ENCODE measurements around the gene BEST4.

The BEST4 gene

GRCh38 chr1:44802306-44803061 is 14.5 kb upstream of the BEST4 start:
- no peak for TF ChIP-seq REST (IDR thresholded peaks at IDR 0.05; ENCODE audit: insufficient read depth in 1 of 2, low read depth in 2 of 2, low read length in 2 of 2)
- TF ChIP-seq SIN3A (IDR thresholded peaks at IDR 0.05; ENCODE audit: borderline replicate concordance, insufficient read depth, low read length): peak; percentile 39; the same call in 1 of the 2 replicates

GRCh38 chr1:44801491-44802305 is 13.7 kb upstream of the BEST4 start:
- no peak for TF ChIP-seq REST (IDR thresholded peaks at IDR 0.05; ENCODE audit: insufficient read depth in 1 of 2, low read depth in 2 of 2, low read length in 2 of 2)
- TF ChIP-seq POLR2AphosphoS5 (IDR thresholded peaks at IDR 0.05; ENCODE audit: low read depth, low read length): no peak
- TF ChIP-seq SIN3A (IDR thresholded peaks at IDR 0.05; ENCODE audit: borderline replicate concordance, insufficient read depth, low read length): no peak
- TF ChIP-seq TAF1 (IDR thresholded peaks at IDR 0.05; ENCODE audit: borderline replicate concordance, insufficient read depth, low read length): no peak
- TF ChIP-seq FOXP2 (optimal IDR thresholded peaks at IDR 0.05; ENCODE audit: borderline replicate concordance, extremely low read depth, extremely low read length, insufficient read depth): no peak

- TF ChIP-seq TAF1 (IDR thresholded peaks at IDR 0.05; ENCODE audit: borderline replicate concordance, insufficient read depth, low read length) (peak; percentile 43; the same call in 1 of the 2 replicates), POLR2AphosphoS5 (IDR thresholded peaks at IDR 0.05; ENCODE audit: low read depth, low read length) (peak; percentile 83), SIN3A (IDR thresholded peaks at IDR 0.05; ENCODE audit: borderline replicate concordance, insufficient read depth, low read length) (no peak; the same call in 1 of the 2 replicates)
Measured at GRCh38 chr1:44799770-44800584, 12.0 kb upstream of the BEST4 start, which contains the start of gene PLK3. Gene PLK3, plus strand, starts transcription at chr1:44800377. Its CDS starts 87 bp downstream, at chr1:44800464.

GRCh38 chr1:44798481-44799365 is 10.8 kb upstream of the BEST4 start:
- no peak for TF ChIP-seq TAF1 (IDR thresholded peaks at IDR 0.05; ENCODE audit: borderline replicate concordance, insufficient read depth, low read length)
- TF ChIP-seq POLR2AphosphoS5 (IDR thresholded peaks at IDR 0.05; ENCODE audit: low read depth, low read length): no peak
- no peak for TF ChIP-seq SIN3A (IDR thresholded peaks at IDR 0.05; ENCODE audit: borderline replicate concordance, insufficient read depth, low read length)
- TF ChIP-seq FOXP2 (optimal IDR thresholded peaks at IDR 0.05; ENCODE audit: borderline replicate concordance, extremely low read depth, extremely low read length, insufficient read depth): no peak
- no peak for TF ChIP-seq REST (IDR thresholded peaks at IDR 0.05; ENCODE audit: insufficient read depth in 1 of 2, low read depth in 2 of 2, low read length in 2 of 2)

Measured in PFSK-1 (cell line).